HG02870 (cell line): ENCODE results near the gene NUDT15.
"Not testable (repeated sequence)": the region's sequence is repeated elsewhere in the genome, so short reads cannot be mapped to it uniquely, and the experiment has no call there.

Experiments
- ATAC-seq: cut with Tn5 transposase; IDR thresholded peaks from one replicate; pipeline ENCODE4 v1.9.1; 2021; ENCODE audit warnings: mild to moderate bottlenecking, moderate library complexity; ENCODE audit not compliant: unreplicated experiment

The NUDT15 gene

DNA sequence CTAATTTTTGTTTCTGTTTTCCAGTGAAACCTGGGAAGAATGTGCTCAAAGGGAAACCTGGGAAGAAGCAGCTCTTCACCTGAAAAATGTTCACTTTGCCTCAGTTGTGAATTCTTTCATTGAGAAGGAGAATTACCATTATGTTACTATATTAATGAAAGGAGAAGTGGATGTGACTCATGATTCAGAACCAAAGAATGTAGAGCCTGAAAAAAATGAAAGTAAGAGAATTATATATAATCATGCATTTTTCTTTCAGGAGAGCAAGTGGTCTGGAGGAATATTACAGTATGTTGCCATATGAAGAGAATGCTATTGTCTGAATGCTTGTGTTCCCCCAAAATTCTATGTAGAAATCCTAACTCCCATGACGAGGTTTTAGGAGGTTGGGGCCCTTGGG, 3.4 kb downstream of the NUDT15 start:
- ATAC-seq: no peak

DNA sequence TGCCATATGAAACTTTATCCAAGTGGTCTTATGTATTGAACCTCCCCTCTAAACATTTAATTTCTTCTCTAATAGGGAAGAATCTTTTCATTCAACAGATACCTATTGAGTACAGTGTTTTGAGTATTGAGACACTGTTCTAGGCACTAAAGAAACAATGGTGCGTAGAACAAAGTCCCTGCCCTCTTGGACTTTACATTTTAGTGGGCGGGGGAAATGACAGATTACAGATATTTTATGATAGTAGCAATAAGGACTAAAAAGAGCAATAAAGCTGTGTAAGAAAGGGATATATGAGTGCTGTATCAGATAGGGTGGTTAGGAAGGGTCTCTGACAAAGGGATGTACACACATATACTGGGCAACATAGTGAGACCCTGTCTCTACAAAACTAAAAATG, 5.4 kb downstream of the NUDT15 start:
- no peak for ATAC-seq

GRCh38 chr13:48043789-48044503, 6.4 kb downstream of the NUDT15 start:
- ATAC-seq: peak; percentile 33

GRCh38 chr13:48050550-48050949, 13.0 kb downstream of the NUDT15 start:
- no peak for ATAC-seq

DNA sequence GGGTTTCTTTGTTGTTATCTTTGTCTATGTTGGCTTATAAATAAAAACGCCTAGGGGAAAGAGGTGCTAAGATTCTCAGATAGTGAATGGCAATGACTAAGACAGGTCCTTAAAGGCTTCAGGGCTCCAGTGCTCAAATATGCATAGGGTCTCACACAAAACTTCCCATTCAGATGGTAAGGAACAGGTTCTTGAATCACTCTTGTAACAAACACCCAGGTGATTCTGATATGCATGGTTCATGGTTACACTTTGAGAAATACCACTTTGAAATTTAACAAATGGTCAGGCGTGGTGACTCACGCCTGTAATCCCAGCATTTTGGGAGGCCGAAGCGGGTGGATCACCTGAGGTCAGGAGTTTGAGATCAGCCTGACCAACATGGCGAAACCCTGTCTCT, 17.1 kb downstream of the NUDT15 start:
- ATAC-seq: no peak

GRCh38 chr13:48055712-48056111, 18.2 kb downstream of the NUDT15 start:
- no peak for ATAC-seq

DNA sequence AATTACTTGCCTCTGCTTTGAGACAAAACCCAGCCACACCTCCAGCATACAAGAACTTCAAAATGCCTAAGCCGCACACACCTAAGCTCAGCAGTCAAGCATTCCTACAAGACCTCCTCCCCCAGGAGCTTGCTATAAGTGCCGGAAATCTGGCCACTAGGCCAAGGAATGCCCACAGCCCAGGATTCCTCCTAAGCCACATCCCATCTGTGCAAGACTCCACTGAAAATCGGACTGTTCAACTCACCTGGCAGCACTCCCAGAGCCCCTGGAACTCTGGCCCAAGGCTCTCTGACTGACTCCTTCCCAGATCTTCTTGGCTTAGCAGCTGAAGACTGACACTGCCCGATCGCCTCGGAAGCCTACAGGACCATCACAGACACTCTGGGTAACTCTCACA, 21.0 kb downstream of the NUDT15 start:
- ATAC-seq: not testable (repeated sequence)

DNA sequence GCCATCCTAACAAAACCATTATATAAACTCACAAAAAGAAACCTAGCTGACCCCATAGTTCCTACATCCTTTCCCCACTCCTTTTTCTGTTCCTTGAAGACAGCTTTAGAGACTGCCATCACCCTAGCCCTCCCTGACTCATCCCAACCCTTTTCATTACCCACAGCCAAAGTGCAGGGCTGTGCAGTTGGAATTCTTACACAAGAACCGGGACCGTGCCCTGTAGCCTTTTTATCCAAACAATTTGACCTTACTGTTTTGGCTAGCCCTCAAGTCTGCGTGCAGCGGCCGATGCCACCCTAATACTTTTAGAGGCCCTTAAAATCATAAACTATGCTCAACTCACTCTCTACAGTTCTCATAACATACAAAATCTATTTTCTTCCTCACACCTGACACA, 22.4 kb downstream of the NUDT15 start:
- not testable (repeated sequence) for ATAC-seq

- ATAC-seq: peak; percentile 59
Measured at GRCh38 chr13:48066310-48066989, 28.9 kb downstream of the NUDT15 start.

- no peak for ATAC-seq
Measured at GRCh38 chr13:48068036-48068435, 30.5 kb downstream of the NUDT15 start.

DNA sequence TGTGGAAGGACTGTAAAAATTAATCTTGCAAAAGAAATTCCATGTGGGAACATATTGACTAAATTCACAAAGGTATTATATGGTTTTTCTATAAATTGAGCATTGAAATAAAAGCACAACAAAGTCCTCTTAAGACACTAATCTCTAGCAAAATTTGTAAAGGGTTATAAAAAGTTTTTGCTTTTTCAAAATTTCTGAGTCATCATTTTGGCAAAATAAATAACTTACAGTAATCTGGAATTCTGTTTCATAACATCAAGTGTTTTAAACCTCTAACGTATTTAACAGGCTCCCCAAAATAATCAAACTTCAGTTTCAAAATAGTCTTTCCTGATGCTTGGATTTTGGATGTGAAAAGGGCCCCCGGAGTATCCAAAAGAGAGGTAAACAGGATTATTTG, 31.4 kb downstream of the NUDT15 start:
- no peak for ATAC-seq

DNA sequence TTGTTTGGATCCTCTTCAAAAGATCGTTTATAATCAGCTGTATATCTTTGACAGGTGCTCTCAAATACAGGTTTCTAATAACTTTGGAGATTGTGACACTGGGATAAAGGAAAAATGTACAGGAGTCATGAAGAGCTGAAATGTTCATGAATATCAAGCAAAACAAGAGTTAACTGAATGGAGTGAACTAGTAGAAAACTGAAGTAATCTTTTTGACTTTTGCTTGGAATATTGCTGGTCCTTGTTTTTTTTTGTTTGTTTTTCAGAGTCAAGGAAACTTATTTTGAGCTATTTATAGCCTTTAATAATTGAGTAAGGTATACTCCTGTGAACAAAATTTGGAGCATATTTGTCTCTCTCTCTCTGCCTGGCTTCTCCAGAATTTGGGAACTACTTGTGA, 32.0 kb downstream of the NUDT15 start:
- no peak for ATAC-seq

- no peak for ATAC-seq
Measured at GRCh38 chr13:48070942-48071341, 33.4 kb downstream of the NUDT15 start.

DNA sequence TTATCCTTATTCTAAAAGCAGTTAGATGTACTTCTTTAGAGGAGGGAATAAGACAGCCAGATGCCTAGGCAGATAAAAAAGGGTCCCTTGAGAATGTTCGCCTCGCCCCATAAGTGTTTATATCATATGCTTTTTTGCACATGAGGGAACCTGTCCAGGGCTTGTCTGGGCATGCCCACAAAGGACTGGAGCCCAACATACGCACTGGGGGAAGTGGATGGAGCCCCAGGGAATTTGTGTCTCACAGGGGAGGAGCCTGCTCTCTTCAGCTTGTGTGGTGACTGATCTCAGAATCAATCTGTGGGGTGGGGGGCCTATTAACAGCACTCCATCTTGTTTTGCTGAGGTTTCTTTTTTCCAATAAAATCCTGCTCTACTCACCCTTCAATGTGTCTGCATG, 34.8 kb downstream of the NUDT15 start:
- ATAC-seq: no peak

GRCh38 chr13:48072787-48073186, 35.3 kb downstream of the NUDT15 start:
- ATAC-seq: no peak

DNA sequence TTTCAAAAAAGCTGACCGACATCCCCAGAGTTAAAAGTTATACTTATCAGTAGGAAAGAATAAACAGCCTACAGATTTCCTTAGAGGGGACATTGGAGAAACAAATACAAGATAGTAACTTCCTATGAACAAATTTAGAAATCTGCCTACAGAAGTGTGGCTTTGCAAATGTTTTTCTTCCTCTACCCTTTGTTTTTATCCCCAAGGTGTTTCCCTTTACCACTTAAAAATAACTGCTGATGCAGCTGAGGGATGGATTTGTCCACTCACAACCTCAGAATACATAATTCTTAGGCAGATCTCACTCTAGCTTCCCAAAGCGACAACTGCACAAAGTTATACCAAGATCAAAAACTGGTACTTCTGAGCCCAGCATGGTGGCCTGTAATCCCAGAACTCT, 36.5 kb downstream of the NUDT15 start:
- ATAC-seq: no peak

- peak; percentile 96 for ATAC-seq
Measured at GRCh38 chr13:48078251-48078656, 40.7 kb downstream of the NUDT15 start.

- no peak for ATAC-seq
Measured at GRCh38 chr13:48081739-48082138, 44.2 kb downstream of the NUDT15 start.

DNA sequence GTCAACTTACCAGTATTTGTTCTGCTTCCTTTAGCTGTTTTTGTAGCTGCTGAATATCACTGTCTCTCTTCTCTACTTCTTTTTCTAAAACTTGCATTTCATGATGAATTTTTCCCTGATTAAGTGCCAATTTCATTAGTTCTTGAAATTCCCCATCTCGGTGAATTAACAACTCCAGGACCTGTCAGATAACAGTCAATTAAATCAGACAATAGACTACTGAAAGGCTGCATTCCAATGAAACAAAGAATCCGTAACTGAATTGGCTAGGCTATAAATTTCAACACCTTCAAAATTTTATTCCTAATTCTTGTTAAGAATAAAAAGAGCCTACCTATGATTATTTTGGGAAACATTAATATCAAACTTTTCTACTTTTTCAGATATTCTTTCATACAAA, 48.7 kb downstream of the NUDT15 start:
- ATAC-seq: no peak

GRCh38 chr13:48093588-48093987, 56.1 kb downstream of the NUDT15 start:
- ATAC-seq: no peak

DNA sequence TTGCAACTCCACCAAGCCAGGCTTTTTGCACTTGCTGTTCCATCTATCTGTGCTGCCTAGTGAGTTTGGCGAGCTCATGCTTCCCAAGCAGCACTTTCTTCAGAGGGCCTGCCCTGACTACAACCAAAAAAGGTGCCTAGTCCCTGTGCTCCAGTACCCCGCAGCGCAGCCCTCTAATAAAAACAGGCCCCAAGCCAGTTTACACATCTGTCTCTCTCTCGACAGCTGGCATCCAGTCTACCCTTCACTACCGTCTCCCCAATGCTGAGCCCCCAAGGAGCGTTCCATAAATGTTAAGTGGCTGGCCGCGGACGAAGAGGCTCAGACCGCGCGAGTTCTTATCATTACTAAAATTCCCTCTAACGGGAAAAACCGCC, 56.9 kb downstream of the NUDT15 start:
- no peak for ATAC-seq

GRCh38 chr13:48094781-48095502, 57.4 kb downstream of the NUDT15 start, which contains the start of gene MED4:
Gene MED4, minus strand, starts transcription at chr13:48095104. Its CDS starts 26 bp downstream, at chr13:48095078.
- peak; percentile 87 for ATAC-seq
